PC-9 (cell line): ENCODE results near the gene CCDC33. TPM values are rescaled to one million over a fixed set of nuclear protein-coding genes. Genes with fewer than 3 reads are reported as not detected.

Experiments used
- BruUV-seq: library from RNA; stranded (reverse); fragments of 400-500 nt; replicated peaks from 2 replicates; lab custom pipeline; 2021; lab: Mats Ljungman, UMichigan
- CTCF ChIA-PET: fragments of 300-600 bp; sonication (Branson Sonifier 250); formaldehyde crosslinking; loops from one replicate; lab custom pipeline; 2022; ENCODE audit warnings: antibody characterized with exemption; lab: Charles Lee
- POLR2A ChIA-PET: fragments of 300-600 bp; sonication (Branson Sonifier 250); formaldehyde crosslinking; loops from one replicate; lab custom pipeline; 2022; ENCODE audit warnings: antibody characterized with exemption; ENCODE audit not compliant: unreplicated experiment; lab: Charles Lee
- DNase-seq, 2 experiments: peaks; one replicate each; pipeline versions ENCODE4 v3.0.0 to v3.0.0-alpha.2; 2015 to 2022; ENCODE audit warnings: mixed read lengths in 1 of 2
- H2AFZ ChIP-seq: fragments of 200-600 bp; sonication (generic); 2 replicates; pipeline ENCODE4 v1.8.1; 2017; ENCODE audit warnings: antibody characterized with exemption
- H3F3A ChIP-seq: fragments of 200-600 bp; sonication (generic); 2 replicates; pipeline ENCODE4 v1.8.1; 2017; ENCODE audit warnings: antibody characterized with exemption, mild to moderate bottlenecking, low read depth; ENCODE audit not compliant: insufficient read depth
- H3K27ac ChIP-seq: fragments of 200-600 bp; sonication (generic); 2 replicates; pipeline ENCODE4 v1.6.1; 2016; ENCODE audit warnings: mixed run types
- H3K27me3 ChIP-seq: fragments of 200-600 bp; sonication (generic); 2 replicates; pipeline ENCODE4 v1.6.1; 2016; ENCODE audit warnings: low read depth, mixed run types; ENCODE audit not compliant: insufficient read depth
- H3K36me3 ChIP-seq: fragments of 200-600 bp; sonication (generic); 2 replicates; pipeline ENCODE4 v1.6.1; 2016; ENCODE audit warnings: low read depth, mixed run types
- H3K4me1 ChIP-seq: fragments of 200-600 bp; sonication (generic); replicated peaks from 2 replicates; pipeline ENCODE4 v1.6.1; 2016; ENCODE audit warnings: mixed run types; ENCODE audit not compliant: insufficient read depth
- H3K4me2 ChIP-seq: fragments of 200-600 bp; sonication (generic); 2 replicates; pipeline ENCODE4 v1.6.1; 2017; ENCODE audit warnings: mixed run types
- H3K4me3 ChIP-seq: fragments of 200-600 bp; sonication (generic); 2 replicates; pipeline ENCODE4 v1.6.1; 2016; ENCODE audit warnings: mixed run types
- H3K79me2 ChIP-seq: fragments of 200-600 bp; sonication (generic); 2 replicates; pipeline ENCODE4 v1.6.1; 2017; ENCODE audit warnings: low read depth, mixed run types
- H3K9me2 ChIP-seq: fragments of 200-600 bp; sonication (generic); 2 replicates; pipeline ENCODE4 v1.8.1; 2017; ENCODE audit warnings: mild to moderate bottlenecking; ENCODE audit not compliant: insufficient read depth
- H3K9me3 ChIP-seq: fragments of 200-600 bp; sonication (generic); 2 replicates; pipeline ENCODE4 v1.8.1; 2016; ENCODE audit warnings: low read depth; ENCODE audit not compliant: insufficient read depth
- H4K20me1 ChIP-seq: fragments of 200-600 bp; sonication (generic); 2 replicates; pipeline ENCODE4 v1.8.1; 2017; ENCODE audit not compliant: insufficient read depth
- CTCF ChIP-seq: fragments of 200-600 bp; sonication (generic); conservative IDR thresholded peaks from 2 replicates; pipeline ENCODE4 v1.6.1; 2017; ENCODE audit warnings: mixed run types, antibody characterized with exemption, mild to moderate bottlenecking, moderate library complexity
- EZH2 ChIP-seq: fragments of 200-600 bp; sonication (generic); IDR thresholded peaks from 2 replicates; pipeline ENCODE4 v1.8.0; 2017; ENCODE audit warnings: antibody characterized with exemption, low read depth
- intact Hi-C: fragments of 100-400 bp; cut with micrococcal nuclease; formaldehyde crosslinking; loops from one replicate; pipeline ENCODE4 v1.10.0; 2022; ENCODE audit not compliant: unreplicated experiment
- total RNA-seq: library from RNA; stranded (reverse); gene quantifications from 2 replicates; pipeline ENCODE4 v1.2.3, GENCODE V29; 2021

Gene CCDC33
- total RNA-seq, 1 experiment from 2014 or later: 7.5 TPM

GRCh38 chr15:74369756-74370155, 133.6 kb downstream of the CCDC33 start:
- H3K27me3 ChIP-seq: no peaks in the 10 kb centered on the region
- CTCF ChIA-PET: interaction anchor here (0.7 kb wide), 1 partner anchor 241 kb away, joined by 3 read pairs; no protein-coding TSS in a partner anchor
- no peak overlapping the region for H3K4me3 ChIP-seq
- H3K9me2 ChIP-seq: no peaks in the 10 kb centered on the region
- POLR2A ChIA-PET: no interaction called here
- TF ChIP-seq EZH2: no peak
- no peak for TF ChIP-seq CTCF
- no peaks in the 10 kb centered on the region for H3K9me3 ChIP-seq
- no TSS peak for BruUV-seq
- H3K36me3 ChIP-seq: no peaks in the 10 kb centered on the region
- H2AFZ ChIP-seq: no peak overlapping the region
- peaks cover 15% of the 10 kb centered on the region for H3K4me1 ChIP-seq
- no peak for DNase-seq
- no peak overlapping the region for H3K27ac ChIP-seq
- 0 out of 2 replicates have a peak, but pooled peaks cover 1% of the 10 kb centered on the region for H3F3A ChIP-seq
- H4K20me1 ChIP-seq: no peaks in the 10 kb centered on the region
- H3K79me2 ChIP-seq: peaks cover 22% of the 10 kb centered on the region
- intact Hi-C loops: loop anchor here (5.0 to 10.0 kb wide), 2 partner anchors 317 to 585 kb away; partner anchors contain the start of gene RPP25
- no peak overlapping the region for H3K4me2 ChIP-seq

- intact Hi-C loops: loop anchor here (5.0 to 10.0 kb wide), 2 partner anchors 318 to 584 kb away; partner anchors contain the start of gene RPP25
- H3K4me3 ChIP-seq: no peak overlapping the region
- no peak overlapping the region for H2AFZ ChIP-seq
- 0 out of 2 replicates have a peak, but pooled peaks cover 4% of the 10 kb centered on the region for H3F3A ChIP-seq
- H3K27ac ChIP-seq: no peak overlapping the region
- H3K9me3 ChIP-seq: no peaks in the 10 kb centered on the region
- H3K36me3 ChIP-seq: no peaks in the 10 kb centered on the region
- peaks cover 18% of the 10 kb centered on the region for H3K4me1 ChIP-seq
- DNase-seq: no peak
- H4K20me1 ChIP-seq: no peaks in the 10 kb centered on the region
- ChIA-PET CTCF (no interaction called here), POLR2A (no interaction called here)
- H3K9me2 ChIP-seq: no peaks in the 10 kb centered on the region
- no peak overlapping the region for H3K4me2 ChIP-seq
- H3K27me3 ChIP-seq: no peaks in the 10 kb centered on the region
- no peak for TF ChIP-seq EZH2
- no peak for TF ChIP-seq CTCF
- H3K79me2 ChIP-seq: peaks cover 18% of the 10 kb centered on the region
- no TSS peak for BruUV-seq
Measured at GRCh38 chr15:74370471-74370870, 134.3 kb downstream of the CCDC33 start.

GRCh38 chr15:74373056-74373650, 137.0 kb downstream of the CCDC33 start:
- Histone ChIP-seq H3K4me1 (peaks cover 13% of the 10 kb centered on the region), H3K27ac (no peak overlapping the region), H4K20me1 (no peaks in the 10 kb centered on the region), H3K4me3 (peak overlapping the region; percentile 67; the same call in 1 of the 2 replicates), H2AFZ (no peak overlapping the region), H3F3A (0 out of 2 replicates have a peak, but pooled peaks cover 4% of the 10 kb centered on the region), H3K36me3 (no peaks in the 10 kb centered on the region), H3K79me2 (no peaks in the 10 kb centered on the region), H3K4me2 (peak overlapping the region; percentile 96), H3K27me3 (no peaks in the 10 kb centered on the region), H3K9me2 (no peaks in the 10 kb centered on the region), H3K9me3 (no peaks in the 10 kb centered on the region)
- TF ChIP-seq EZH2: no peak
- intact Hi-C loops: loop anchor here (1.0 to 10.0 kb wide), 4 partner anchors 116 to 582 kb away; partner anchors contain the start of gene RPP25
- CTCF ChIA-PET: interaction anchor here (0.6 kb wide), 1 partner anchor 318 kb away, joined by 6 read pairs; no protein-coding TSS in a partner anchor
- POLR2A ChIA-PET: no interaction called here
- no TSS peak for BruUV-seq
- DNase-seq: no peak
